ENCODE data around the gene TP53I13. TPM values are rescaled to one million over a fixed set of nuclear protein-coding genes. Genes with fewer than 3 reads are reported as not detected.
A peak's percentile ranks its signal among the peaks of the same experiment; 100 is the strongest.

TP53I13 gene
- total RNA-seq, 1 experiment from 2014 or later: 43.8 TPM

GRCh38 chr17:29593591-29594518, 25.4 kb downstream of the TP53I13 start:
- peak; percentile 78 for DNase-seq
- H3K36me3 ChIP-seq (ENCODE audit: insufficient read depth, low read length): no peaks in the 10 kb centered on the region
- no peaks in the 10 kb centered on the region for H3K9me3 ChIP-seq (ENCODE audit: low read length)
- H2AFZ ChIP-seq (ENCODE audit: low read length): peak overlapping the region; percentile 73; the same call in 1 of the 2 replicates
- H3K9ac ChIP-seq (ENCODE audit: low read length): peak overlapping the region; percentile 76
- H3K79me2 ChIP-seq (ENCODE audit: low read length): peaks cover 7% of the 10 kb centered on the region
- H3K9me2 ChIP-seq (replicated peaks; ENCODE audit: insufficient read depth, low read length): no peaks in the 10 kb centered on the region
- peak overlapping the region; percentile 94 for H3K4me2 ChIP-seq (ENCODE audit: low read depth, low read length, poor library complexity, severe bottlenecking)
- H3K4me3 ChIP-seq (ENCODE audit: low read length): peak overlapping the region; percentile 83
- H3K27me3 ChIP-seq (ENCODE audit: low read length): no peaks in the 10 kb centered on the region
- no peak overlapping the region for H3K27ac ChIP-seq (ENCODE audit: low read length)
- H3K4me1 ChIP-seq (ENCODE audit: low read length): peaks cover 52% of the 10 kb centered on the region
- peaks cover 37% of the 10 kb centered on the region for H4K20me1 ChIP-seq (ENCODE audit: insufficient read depth, low read depth, low read length)

DNA sequence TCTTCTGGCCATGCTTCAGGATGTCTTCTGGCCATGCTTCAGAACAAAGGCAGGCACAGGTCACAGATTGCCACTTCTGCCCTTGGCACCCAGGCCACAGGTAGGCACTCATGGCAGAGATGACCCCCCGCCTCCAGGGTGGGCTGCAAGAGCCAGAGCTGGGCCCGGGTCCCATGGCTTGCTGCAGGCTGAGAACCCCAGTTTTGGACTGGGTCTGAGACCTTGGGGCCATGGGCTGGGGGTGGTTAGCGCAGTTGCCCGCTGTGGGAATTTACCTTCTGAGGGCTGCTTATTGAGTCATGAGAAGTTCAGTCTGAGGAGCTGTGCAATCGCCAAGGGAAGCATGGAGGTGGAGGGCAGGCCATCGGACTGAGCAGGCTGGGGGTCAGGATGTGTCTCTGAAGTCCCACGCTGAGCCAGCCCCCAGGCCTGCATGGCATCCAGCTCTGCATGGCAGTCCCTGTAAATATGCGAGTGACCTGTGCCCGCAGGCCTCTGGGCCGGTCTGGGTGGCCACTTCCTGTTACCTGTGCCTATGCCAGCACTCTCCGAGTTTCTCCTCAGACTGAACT, 26.1 kb downstream of the TP53I13 start:
- Histone ChIP-seq H3K79me2 (ENCODE audit: low read length) (peaks cover 5% of the 10 kb centered on the region; the same call in 1 of the 2 replicates), H3K4me2 (ENCODE audit: low read depth, low read length, poor library complexity, severe bottlenecking) (peak overlapping the region; percentile 94), H3K36me3 (ENCODE audit: insufficient read depth, low read length) (no peaks in the 10 kb centered on the region), H2AFZ (ENCODE audit: low read length) (no peak overlapping the region), H3K9ac (ENCODE audit: low read length) (peak overlapping the region; percentile 76), H3K4me1 (ENCODE audit: low read length) (peaks cover 55% of the 10 kb centered on the region), H3K4me3 (ENCODE audit: low read length) (peak overlapping the region; percentile 83), H3K27ac (ENCODE audit: low read length) (no peak overlapping the region), H3K9me3 (ENCODE audit: low read length) (no peaks in the 10 kb centered on the region), H4K20me1 (ENCODE audit: insufficient read depth, low read depth, low read length) (peaks cover 44% of the 10 kb centered on the region), H3K27me3 (ENCODE audit: low read length) (no peaks in the 10 kb centered on the region), H3K9me2 (replicated peaks; ENCODE audit: insufficient read depth, low read length) (no peaks in the 10 kb centered on the region)
- no peak for DNase-seq

DNA sequence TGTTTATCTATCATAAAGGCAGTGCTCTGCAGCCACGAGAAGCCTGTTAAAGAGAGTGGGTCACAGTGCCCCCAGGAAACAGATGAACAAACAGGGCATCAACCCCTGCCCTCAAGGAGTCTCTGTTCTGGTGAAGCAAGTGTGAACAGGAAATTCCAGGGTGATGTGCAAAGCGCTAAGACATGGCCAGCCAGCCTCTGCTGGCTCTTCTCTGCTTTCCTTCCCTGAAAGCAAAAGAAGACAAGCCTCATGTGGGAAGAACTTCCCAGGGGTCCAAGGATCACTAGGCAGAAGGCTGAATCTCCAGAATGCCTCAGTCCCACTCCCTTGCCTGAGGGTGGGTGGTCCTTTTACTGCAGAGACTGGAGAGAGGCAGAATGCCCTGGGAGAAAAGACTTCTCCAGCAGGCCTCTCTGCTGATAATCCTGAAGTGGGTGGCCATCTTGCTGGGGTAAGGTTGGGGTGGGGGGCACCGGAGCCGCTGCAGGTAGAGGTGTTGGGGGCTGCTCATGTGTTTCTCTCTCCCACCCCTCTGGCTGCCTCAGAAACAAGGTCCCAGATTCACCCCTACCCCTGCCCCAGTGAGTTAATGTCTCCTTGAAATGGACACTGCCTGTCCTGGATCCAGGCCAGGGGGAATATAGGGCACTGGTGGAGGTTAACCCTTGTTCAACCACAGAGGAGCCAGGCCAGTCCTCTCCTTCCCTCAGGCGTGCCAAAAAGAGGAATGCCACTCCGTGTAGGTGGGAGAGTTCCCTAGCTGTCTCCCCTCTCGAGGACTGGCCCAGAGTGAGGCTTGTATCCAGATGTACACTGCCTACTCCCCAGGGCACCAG, 26.8 kb downstream of the TP53I13 start:
- Histone ChIP-seq H3K27ac (ENCODE audit: low read length) (no peak overlapping the region), H3K9me3 (ENCODE audit: low read length) (no peaks in the 10 kb centered on the region), H4K20me1 (ENCODE audit: insufficient read depth, low read depth, low read length) (peaks cover 48% of the 10 kb centered on the region), H3K79me2 (ENCODE audit: low read length) (peaks cover 5% of the 10 kb centered on the region; the same call in 1 of the 2 replicates), H3K4me2 (ENCODE audit: low read depth, low read length, poor library complexity, severe bottlenecking) (no peak overlapping the region), H3K36me3 (ENCODE audit: insufficient read depth, low read length) (no peaks in the 10 kb centered on the region), H3K9me2 (replicated peaks; ENCODE audit: insufficient read depth, low read length) (no peaks in the 10 kb centered on the region), H3K9ac (ENCODE audit: low read length) (no peak overlapping the region), H2AFZ (ENCODE audit: low read length) (no peak overlapping the region), H3K4me1 (ENCODE audit: low read length) (peaks cover 50% of the 10 kb centered on the region), H3K4me3 (ENCODE audit: low read length) (no peak overlapping the region), H3K27me3 (ENCODE audit: low read length) (no peaks in the 10 kb centered on the region)
- no peak for DNase-seq

DNA sequence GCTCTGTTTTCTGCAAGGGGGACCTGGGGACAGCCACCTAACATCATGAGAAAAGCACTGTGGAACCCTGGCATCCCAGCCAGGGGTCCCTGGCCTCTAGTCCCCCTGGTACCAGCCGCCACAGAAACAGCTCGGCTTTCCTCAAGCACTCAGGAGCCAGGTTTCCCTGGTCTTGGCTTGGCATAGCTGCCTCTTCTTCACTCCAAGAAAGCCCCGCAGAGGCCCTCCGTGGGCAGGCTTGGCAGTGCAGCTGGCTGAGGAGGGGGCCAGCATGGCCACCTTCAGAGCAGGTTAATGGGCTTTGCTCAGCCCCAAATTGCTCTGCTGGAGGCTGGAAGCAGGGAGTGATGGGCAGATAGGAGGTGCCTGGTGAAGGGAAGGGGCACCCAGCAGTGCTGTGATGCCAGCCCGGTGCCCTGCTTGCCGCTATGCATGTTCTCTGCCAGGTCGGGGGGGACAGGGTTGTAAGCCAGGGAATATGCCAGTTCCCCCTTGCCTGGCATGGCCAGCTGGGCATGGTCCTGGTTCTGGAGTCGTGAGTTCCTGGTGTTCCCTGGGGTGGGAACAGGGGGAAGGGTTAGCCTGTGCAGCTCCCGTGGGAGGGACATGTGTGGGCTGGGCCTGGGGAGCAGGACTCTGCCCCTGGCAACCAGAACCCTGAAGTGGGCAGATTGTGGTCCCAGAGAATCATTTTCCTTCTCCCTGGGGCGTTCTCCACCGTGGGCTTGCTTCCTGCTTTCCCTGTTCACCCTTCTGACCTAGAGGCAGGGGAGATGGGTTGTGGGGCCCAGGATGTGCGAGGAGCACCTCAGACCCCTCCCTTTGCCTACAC, 27.7 kb downstream of the TP53I13 start:
- peaks cover 48% of the 10 kb centered on the region for H3K4me1 ChIP-seq (ENCODE audit: low read length)
- H4K20me1 ChIP-seq (ENCODE audit: insufficient read depth, low read depth, low read length): peaks cover 50% of the 10 kb centered on the region
- H3K27ac ChIP-seq (ENCODE audit: low read length): no peak overlapping the region
- no peaks in the 10 kb centered on the region for H3K36me3 ChIP-seq (ENCODE audit: insufficient read depth, low read length)
- no peaks in the 10 kb centered on the region for H3K9me2 ChIP-seq (replicated peaks; ENCODE audit: insufficient read depth, low read length)
- H3K4me2 ChIP-seq (ENCODE audit: low read depth, low read length, poor library complexity, severe bottlenecking): no peak overlapping the region
- H3K79me2 ChIP-seq (ENCODE audit: low read length): peaks cover 5% of the 10 kb centered on the region; the same call in 1 of the 2 replicates
- no peak for DNase-seq
- H2AFZ ChIP-seq (ENCODE audit: low read length): no peak overlapping the region
- H3K9ac ChIP-seq (ENCODE audit: low read length): no peak overlapping the region
- H3K27me3 ChIP-seq (ENCODE audit: low read length): no peaks in the 10 kb centered on the region
- H3K9me3 ChIP-seq (ENCODE audit: low read length): no peaks in the 10 kb centered on the region
- H3K4me3 ChIP-seq (ENCODE audit: low read length): no peak overlapping the region

DNA sequence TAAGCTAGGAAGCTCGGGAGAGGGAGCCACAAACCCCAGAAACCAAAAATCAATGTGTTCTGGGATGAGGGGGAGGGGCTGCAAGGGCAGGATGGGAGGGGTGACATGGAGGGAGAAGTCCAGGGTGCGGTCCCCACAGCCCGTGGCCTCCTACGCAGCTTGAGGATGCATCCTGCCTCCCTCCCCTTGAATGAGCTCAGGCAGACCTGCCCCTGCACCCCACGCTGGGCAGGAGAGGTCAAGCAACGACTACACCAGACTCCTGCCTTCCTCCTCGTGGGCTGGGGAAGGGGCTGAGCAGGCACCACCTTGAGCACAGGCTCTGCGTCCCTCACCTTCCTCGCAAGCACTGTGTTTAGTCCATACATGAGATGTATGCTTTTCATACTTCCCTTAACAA, 28.3 kb downstream of the TP53I13 start:
- H3K9me2 ChIP-seq (replicated peaks; ENCODE audit: insufficient read depth, low read length): no peaks in the 10 kb centered on the region
- peaks cover 55% of the 10 kb centered on the region for H4K20me1 ChIP-seq (ENCODE audit: insufficient read depth, low read depth, low read length)
- no peak overlapping the region for H3K27ac ChIP-seq (ENCODE audit: low read length)
- no peak overlapping the region for H3K4me3 ChIP-seq (ENCODE audit: low read length)
- no peaks in the 10 kb centered on the region for H3K36me3 ChIP-seq (ENCODE audit: insufficient read depth, low read length)
- DNase-seq: no peak
- H3K27me3 ChIP-seq (ENCODE audit: low read length): no peaks in the 10 kb centered on the region
- peaks cover 5% of the 10 kb centered on the region; the same call in 1 of the 2 replicates for H3K79me2 ChIP-seq (ENCODE audit: low read length)
- H3K9me3 ChIP-seq (ENCODE audit: low read length): no peaks in the 10 kb centered on the region
- H3K4me2 ChIP-seq (ENCODE audit: low read depth, low read length, poor library complexity, severe bottlenecking): no peak overlapping the region
- H3K9ac ChIP-seq (ENCODE audit: low read length): no peak overlapping the region
- peaks cover 42% of the 10 kb centered on the region for H3K4me1 ChIP-seq (ENCODE audit: low read length)
- no peak overlapping the region for H2AFZ ChIP-seq (ENCODE audit: low read length)

DNA sequence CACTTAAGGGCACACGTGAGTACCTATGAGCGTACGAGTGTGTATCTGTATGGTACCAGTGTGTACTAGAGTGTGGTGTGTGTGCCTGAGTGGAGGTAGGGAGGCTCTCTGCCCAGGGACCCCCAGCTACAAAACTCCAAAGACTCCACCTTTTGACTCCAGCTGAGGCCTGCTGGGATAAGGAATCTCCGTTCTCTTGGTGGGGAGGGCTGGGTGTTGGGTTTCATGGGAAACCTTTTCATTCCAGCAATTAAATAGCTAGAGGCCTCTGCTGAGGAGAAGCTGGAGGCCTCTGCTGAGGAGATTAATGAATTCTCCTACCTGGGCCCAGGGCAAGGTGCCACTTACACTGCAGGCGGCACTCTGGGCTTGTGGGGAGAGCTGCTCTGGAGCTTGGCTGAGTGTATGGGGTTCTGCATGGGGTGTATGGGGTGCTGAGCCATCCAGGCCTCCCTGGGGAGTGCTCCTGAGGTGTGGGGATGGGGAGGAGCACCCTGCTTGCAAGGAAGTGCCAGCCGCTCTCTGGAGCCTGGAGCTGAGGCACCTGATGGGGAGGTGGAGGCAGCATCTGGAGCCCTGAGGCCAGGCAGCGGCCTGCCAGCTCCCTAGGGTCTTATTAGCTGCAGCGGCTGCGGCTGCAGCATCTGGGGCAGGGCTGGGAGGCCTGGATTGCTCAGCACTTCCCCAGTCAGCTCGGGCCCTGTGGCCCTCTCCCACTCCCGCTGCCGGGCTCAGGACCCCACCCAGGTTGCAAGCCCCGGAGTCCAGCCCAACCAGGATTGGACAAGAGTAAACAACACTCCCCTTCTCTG, 29.1 kb downstream of the TP53I13 start:
- H3K4me3 ChIP-seq (ENCODE audit: low read length): no peak overlapping the region
- no peaks in the 10 kb centered on the region for H3K27me3 ChIP-seq (ENCODE audit: low read length)
- H3K36me3 ChIP-seq (ENCODE audit: insufficient read depth, low read length): no peaks in the 10 kb centered on the region
- H2AFZ ChIP-seq (ENCODE audit: low read length): no peak overlapping the region
- no peaks in the 10 kb centered on the region for H3K9me3 ChIP-seq (ENCODE audit: low read length)
- peaks cover 7% of the 10 kb centered on the region; the same call in 1 of the 2 replicates for H3K79me2 ChIP-seq (ENCODE audit: low read length)
- no peak for DNase-seq
- H3K4me2 ChIP-seq (ENCODE audit: low read depth, low read length, poor library complexity, severe bottlenecking): no peak overlapping the region
- H3K9me2 ChIP-seq (replicated peaks; ENCODE audit: insufficient read depth, low read length): no peaks in the 10 kb centered on the region
- H3K27ac ChIP-seq (ENCODE audit: low read length): no peak overlapping the region
- H3K9ac ChIP-seq (ENCODE audit: low read length): no peak overlapping the region
- H4K20me1 ChIP-seq (ENCODE audit: insufficient read depth, low read depth, low read length): peaks cover 55% of the 10 kb centered on the region
- peaks cover 34% of the 10 kb centered on the region for H3K4me1 ChIP-seq (ENCODE audit: low read length)

- no peak for DNase-seq
- Histone ChIP-seq H3K9ac (ENCODE audit: low read length) (no peak overlapping the region), H3K4me3 (ENCODE audit: low read length) (no peak overlapping the region), H3K9me3 (ENCODE audit: low read length) (no peaks in the 10 kb centered on the region), H3K27ac (ENCODE audit: low read length) (no peak overlapping the region), H3K4me1 (ENCODE audit: low read length) (peaks cover 27% of the 10 kb centered on the region), H3K79me2 (ENCODE audit: low read length) (0 out of 2 replicates have a peak, but pooled peaks cover 2% of the 10 kb centered on the region), H3K4me2 (ENCODE audit: low read depth, low read length, poor library complexity, severe bottlenecking) (no peak overlapping the region), H3K36me3 (ENCODE audit: insufficient read depth, low read length) (no peaks in the 10 kb centered on the region), H3K9me2 (replicated peaks; ENCODE audit: insufficient read depth, low read length) (no peaks in the 10 kb centered on the region), H2AFZ (ENCODE audit: low read length) (no peak overlapping the region), H3K27me3 (ENCODE audit: low read length) (no peaks in the 10 kb centered on the region), H4K20me1 (ENCODE audit: insufficient read depth, low read depth, low read length) (peaks cover 26% of the 10 kb centered on the region; the same call in 1 of the 2 replicates)
Observed at GRCh38 chr17:29603109-29603674, 34.7 kb downstream of the TP53I13 start.

Data from Karpas-422 (cell line).